ENCODE results near the gene CCSER1.

CCSER1 gene

GRCh38 chr4:90187148-90187884 is 60.1 kb downstream of the CCSER1 start:
- no peak overlapping the region for H3K27ac ChIP-seq
- no peak for TF ChIP-seq CTCF (conservative IDR thresholded peaks at IDR 0.05)

GRCh38 chr4:90189178-90189577 is 62.0 kb downstream of the CCSER1 start:
- no peak overlapping the region for H3K27ac ChIP-seq
- no peak for TF ChIP-seq CTCF (conservative IDR thresholded peaks at IDR 0.05)

GRCh38 chr4:90189946-90190345 is 62.8 kb downstream of the CCSER1 start:
- H3K27ac ChIP-seq: no peak overlapping the region
- TF ChIP-seq CTCF (conservative IDR thresholded peaks at IDR 0.05): no peak

GRCh38 chr4:90190525-90190924 is 63.3 kb downstream of the CCSER1 start:
- H3K27ac ChIP-seq: no peak overlapping the region

GRCh38 chr4:90198086-90198847 is 71.1 kb downstream of the CCSER1 start:
- TF ChIP-seq CTCF (conservative IDR thresholded peaks at IDR 0.05): no peak
- no peak overlapping the region for H3K27ac ChIP-seq

More at GRCh38 chr4:90190525-90190924, 63.3 kb downstream of the CCSER1 start:
- no peak for TF ChIP-seq CTCF (conservative IDR thresholded peaks at IDR 0.05)

GRCh38 chr4:90207887-90208454 is 80.8 kb downstream of the CCSER1 start:
- no peak for TF ChIP-seq CTCF (conservative IDR thresholded peaks at IDR 0.05)
- peak overlapping the region; percentile 97 for H3K27ac ChIP-seq

GRCh38 chr4:90209922-90210321 is 82.7 kb downstream of the CCSER1 start:
- TF ChIP-seq CTCF (conservative IDR thresholded peaks at IDR 0.05): no peak
- peak overlapping the region; percentile 97 for H3K27ac ChIP-seq
